Measurements from ENCODE around the gene CARD19.
"Not testable (repeated sequence)": the region's sequence is repeated elsewhere in the genome, so short reads cannot be mapped to it uniquely, and the experiment has no call there.

CARD19 gene

GRCh38 chr9:93107825-93108161 is 11.8 kb downstream of the CARD19 start:
- DNase-seq: no peak

DNA sequence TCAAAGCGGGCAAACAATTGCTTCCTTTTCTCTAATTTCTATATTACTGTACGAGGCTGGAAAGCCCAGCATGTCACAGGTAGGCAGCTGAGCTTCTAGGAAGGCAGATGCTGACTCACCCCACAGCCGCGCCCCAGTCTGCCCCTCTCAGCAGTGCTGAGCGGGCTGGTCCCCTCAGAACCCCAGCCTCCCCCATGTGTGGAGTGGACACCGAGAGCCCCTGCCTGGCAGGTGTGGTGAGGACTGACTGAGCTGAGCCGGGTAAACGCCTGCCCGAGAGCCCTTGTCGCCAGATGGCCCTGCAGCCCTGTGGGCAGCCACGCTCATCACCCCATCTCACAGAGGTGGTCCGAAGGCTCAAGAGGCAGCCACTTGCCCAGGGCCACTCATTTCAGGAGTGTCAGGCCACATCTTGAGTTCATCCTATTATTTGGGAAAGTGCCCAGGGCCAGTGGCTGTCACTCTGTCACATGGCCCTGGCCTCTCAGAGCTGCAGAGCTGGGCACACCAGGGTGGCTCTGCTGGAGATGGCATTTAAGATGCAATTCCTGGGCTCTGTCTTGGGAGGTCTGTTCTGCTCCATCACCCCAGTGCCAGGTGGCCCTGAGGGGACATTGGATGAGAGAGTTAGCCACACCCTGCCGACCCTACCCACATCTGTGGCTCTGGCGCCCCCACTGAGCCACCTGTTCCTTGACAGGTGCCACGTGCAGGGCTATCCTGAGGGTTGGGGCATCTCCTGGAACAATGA is 12.4 kb downstream of the CARD19 start:
- DNase-seq: peak in 1 of 14 donors; percentile 33

DNA sequence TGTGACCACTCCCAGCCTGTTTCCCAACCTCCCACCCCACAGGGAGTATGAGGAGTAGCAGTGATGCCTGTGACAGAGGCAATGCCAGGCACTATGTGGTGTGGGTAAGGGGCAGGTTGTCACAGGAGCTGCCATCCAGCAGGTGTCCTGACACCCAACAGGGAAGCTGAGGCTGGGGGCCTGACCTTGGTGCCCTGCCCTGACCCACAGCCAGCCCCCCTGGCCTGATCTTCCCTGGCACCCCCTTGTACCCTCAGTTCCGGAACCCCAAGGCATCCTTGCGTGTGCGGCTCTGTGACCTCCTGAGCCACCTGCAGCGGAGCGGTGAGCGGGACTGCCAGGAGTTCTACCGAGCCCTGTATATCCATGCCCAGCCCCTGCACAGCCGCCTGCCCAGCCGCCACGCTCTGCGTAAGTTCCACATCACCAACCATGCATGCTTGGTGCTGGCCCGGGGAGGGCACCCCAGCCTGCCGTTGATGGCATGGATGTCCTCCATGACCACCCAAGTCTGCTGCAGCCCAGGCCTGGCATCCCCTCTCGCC is 14.4 kb downstream of the CARD19 start:
- no peak for DNase-seq

- DNase-seq: no peak
Observed at GRCh38 chr9:93111001-93111370, 15.0 kb downstream of the CARD19 start.

DNA sequence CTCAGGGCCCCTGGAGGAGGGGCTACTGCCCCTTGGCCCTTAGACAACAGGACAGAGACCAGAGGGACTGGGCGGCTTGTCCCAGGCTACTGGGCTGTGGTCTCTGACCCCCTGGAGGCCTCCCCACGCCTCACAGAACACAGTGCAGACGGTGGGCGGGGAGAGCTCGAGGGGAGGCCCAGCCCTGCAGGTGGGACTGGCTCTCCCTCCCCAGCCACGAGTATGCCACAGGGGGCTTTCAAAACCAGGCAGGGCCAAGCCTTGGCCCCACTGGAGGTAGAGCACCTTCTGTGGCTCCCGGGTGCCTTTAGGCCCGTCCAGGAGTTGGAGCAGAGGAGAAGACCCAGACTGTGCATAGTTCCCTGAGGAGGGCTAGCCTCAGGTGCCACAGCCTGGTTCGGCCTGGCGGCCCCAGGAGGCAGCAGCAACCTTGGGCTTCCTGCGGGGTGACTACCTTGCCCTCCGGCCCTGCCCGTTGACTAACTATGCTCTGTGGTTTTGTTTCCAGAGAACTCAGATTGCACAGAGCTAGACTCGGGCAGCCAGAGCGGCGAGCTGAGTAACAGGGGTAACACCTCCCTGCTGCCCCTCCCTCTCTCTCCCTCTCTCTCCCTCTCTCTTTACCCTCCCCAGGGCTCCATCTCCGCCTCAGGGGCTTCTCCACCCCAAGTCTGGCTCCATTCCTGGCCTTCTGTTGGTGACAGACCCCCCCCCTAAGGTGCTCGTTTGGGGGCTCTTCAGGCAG is 15.5 kb downstream of the CARD19 start:
- DNase-seq: no peak

GRCh38 chr9:93112116-93112863 is 16.3 kb downstream of the CARD19 start:
- no peak for DNase-seq

DNA sequence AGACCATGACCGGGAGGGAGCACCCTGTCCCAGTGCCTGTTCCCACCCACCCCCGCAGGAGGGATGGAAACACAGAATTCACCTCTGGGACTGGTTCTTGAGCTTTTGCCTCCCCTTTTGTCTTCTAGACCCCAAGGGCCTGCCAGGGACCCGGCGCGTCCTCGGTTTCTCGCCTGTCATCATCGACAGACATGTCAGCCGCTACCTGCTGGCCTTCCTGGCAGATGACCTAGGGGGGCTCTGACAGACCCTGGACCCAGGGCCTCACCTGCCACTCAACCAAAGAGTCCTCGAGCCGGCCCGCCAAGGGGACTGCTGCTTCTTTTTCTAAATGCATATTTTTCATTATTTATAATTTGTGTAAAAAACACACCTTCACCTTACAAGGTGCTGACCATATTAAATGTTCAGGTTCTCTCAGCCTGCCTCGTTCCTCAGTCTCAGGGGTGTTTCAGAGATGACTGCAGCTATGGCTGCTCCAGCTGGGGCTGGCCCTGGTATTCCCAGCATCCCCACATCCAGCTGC is 16.9 kb downstream of the CARD19 start:
- no peak for DNase-seq

GRCh38 chr9:93114169-93114983 is 18.4 kb downstream of the CARD19 start:
- no peak for DNase-seq

DNA sequence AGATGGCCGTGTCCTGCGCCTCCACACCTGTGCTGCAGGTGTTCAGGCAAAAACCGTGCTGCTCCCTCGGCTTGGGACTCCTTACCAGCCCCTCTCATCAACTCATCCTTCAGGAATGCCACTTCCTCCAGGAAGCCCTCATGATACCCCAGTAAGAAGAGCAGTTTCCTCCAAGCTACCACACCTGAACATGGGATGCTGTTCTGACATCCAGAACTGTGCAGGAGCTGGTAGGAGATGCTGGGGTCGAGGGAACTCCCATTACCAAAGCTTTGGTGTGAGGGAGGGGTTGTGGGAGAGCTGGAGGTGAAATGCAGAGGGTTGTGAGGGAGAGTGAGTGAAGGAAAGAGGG is 18.9 kb downstream of the CARD19 start:
- DNase-seq: no peak

GRCh38 chr9:93115486-93116071 is 19.6 kb downstream of the CARD19 start:
- no peak for DNase-seq

DNA sequence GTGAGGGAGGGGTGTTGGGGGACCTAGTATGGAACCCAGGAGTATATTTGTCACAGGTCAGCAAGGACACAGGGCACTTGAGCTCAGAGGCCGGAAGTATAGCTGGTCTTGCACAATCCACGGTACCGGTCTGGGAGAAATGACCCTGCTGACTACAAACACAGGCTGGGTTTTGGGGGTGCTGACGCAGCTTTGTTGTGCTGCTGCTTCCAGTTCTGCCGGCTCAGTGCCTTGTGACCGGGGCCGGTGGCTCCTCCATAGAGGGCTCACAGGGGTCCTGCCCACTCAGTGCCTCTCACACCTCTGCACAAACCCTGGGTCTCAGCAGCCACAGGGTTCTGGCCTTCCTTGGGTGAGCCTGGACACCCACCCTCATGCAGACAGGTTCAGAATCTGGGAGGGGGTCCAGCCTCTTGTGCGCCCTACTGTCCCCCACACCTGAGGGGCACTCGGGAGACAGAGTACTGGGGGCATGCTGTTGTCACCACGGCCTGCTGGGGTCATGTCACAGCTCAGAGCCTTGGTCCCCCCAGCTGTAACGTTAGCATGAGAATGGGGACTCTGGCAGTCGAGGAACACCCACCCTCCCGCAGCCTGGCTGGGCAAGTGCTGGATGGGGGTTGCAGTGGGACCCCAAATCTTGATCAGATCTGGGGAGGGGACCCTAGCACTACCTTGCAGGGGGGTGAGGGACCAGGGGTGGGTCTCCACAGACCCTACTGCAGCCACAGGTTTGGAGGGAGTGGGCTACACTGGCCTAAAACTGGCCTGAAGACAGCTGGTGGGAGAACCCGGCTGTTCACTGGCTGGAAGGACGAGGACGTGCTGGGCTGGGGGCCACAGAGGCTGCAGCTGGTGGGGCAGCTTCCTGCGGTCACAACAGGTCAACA is 20.3 kb downstream of the CARD19 start:
- peak in 7 of 14 donors; percentile 39 to 66 (median 58) for DNase-seq

GRCh38 chr9:93117521-93117920 is 21.5 kb downstream of the CARD19 start:
- DNase-seq: not testable (repeated sequence)

GRCh38 chr9:93117924-93118862 is 22.2 kb downstream of the CARD19 start:
- no peak for DNase-seq

DNA sequence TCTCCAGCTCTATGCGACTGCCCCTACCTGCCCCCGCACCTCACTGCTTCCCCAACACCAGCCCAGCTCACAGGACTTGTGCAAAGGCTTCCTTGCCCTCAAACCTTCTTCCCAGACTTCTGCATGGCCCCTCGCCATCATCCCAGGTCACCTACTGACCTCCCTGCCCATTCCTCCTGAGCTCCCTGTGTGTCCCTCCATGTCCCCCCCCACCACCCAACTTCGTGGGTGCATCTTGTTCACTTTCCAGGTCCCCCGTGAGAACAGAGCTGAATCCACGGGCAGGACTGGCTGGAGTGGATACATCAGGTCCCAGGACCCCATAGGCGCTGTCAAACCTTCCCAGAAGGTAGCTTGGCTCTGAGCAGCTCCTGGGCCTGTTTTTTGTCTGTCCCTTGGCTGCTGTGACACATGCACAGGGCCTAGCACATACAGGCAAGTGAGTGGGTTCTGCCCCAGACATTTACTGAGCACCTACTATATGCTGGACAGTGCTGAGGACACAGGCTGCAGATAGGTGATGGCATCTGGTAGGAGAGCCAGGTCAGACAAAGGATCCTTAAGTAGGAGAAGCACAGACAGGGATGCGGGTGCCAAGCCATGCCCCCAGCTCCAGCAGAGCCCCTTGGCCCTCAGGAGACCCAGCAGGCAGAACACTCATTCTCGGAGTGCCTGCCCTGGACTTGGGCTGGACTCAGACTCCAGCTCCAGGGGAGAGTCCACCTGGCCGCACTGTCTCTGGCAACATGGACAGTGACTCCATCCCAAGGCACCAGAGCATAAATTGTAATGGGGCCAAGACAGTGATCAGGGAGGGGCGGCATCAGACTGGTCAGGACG is 23.1 kb downstream of the CARD19 start:
- peak in 1 of 14 donors; percentile 39 for DNase-seq

GRCh38 chr9:93119703-93119952 is 23.6 kb downstream of the CARD19 start:
- DNase-seq: no peak

DNA sequence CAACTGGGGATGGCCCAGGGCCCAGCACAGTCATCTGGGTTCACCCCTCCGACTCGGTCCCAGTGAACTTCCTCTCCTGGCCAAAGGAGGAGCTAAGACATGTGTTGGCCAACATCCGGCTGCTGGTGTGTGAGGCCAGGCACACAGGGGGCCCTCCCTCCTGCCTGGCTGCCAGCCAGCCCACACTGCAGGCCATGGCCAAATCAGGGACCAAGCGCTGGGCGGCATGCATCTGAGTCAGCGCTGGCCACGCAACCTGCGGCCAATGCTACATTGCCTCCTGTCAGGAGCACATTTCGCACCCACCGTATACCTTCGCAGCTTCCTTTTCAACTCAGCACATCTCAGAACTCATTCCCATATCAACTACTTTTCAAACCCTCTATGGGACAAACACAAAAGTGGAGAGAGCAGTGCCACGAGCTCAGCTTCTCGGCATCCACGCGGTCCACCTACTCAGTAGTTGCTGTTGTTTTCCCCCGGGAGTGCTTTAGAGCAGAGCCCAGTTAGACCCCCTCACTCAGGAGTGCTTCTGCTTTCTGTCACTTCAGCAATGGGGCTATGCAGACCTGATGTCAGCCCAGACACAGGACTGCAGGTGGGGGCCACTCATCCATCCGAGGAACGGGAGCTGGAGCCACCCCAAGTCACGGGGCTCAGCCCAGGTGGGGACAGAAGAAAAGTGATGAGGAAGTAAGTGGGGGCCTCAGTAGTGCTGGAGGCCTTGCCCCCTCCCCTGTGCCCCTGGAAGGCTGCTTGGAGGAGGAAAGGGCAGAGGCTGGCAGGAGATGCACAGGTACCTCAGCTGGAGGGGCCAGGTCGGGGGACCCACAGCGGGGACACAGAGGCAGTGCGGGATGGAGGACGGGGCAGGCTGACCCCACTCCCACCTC is 24.2 kb downstream of the CARD19 start:
- peak in 12 of 14 donors; percentile 32 to 87 (median 74) for DNase-seq

GRCh38 chr9:93120846-93121315 is 24.9 kb downstream of the CARD19 start:
- DNase-seq: no peak
